PC-3 (cell line): ENCODE data around the gene MANBA. TPM values are rescaled to one million over a fixed set of nuclear protein-coding genes. Genes with fewer than 3 reads are reported as not detected.
"Not testable (repeated sequence)": the region's sequence is repeated elsewhere in the genome, so short reads cannot be mapped to it uniquely, and the experiment has no call there.

Experiments
- ATAC-seq: fragments of 200-7000 bp; cut with Tn5 transposase; 2 replicates; pipeline ENCODE4 v1.9.1; 2020; ENCODE audit warnings: mild to moderate bottlenecking, moderate library complexity
- BruUV-seq: library from RNA; stranded (reverse); fragments of 400-500 nt; replicated peaks from 2 replicates; lab custom pipeline; 2021; lab: Mats Ljungman, UMichigan
- CTCF ChIA-PET: fragments of 300-600 bp; sonication (Branson Sonifier 250); formaldehyde crosslinking; loops from one replicate; lab custom pipeline; 2022; ENCODE audit warnings: antibody characterized with exemption; lab: Charles Lee
- POLR2A ChIA-PET: fragments of 300-600 bp; sonication (Branson Sonifier 250); formaldehyde crosslinking; loops from one replicate; lab custom pipeline; 2022; ENCODE audit warnings: antibody characterized with exemption; ENCODE audit not compliant: unreplicated experiment; lab: Charles Lee
- DNase-seq: peaks from one replicate; pipeline ENCODE4 v3.0.0-alpha.2; 2015
- H2AFZ ChIP-seq: fragments of 300-600 bp; sonication (generic); 2 replicates; pipeline ENCODE4 v1.6.0; 2016; ENCODE audit warnings: antibody characterized with exemption, low read length
- H3F3A ChIP-seq: fragments of 300-600 bp; sonication (generic); one replicate; pipeline ENCODE4 v1.6.0; 2017; ENCODE audit warnings: antibody characterized with exemption, low read length, control low read depth, mild to moderate bottlenecking; ENCODE audit not compliant: unreplicated experiment
- H3K27ac ChIP-seq: fragments of 300-600 bp; sonication (generic); 2 replicates; pipeline ENCODE4 v1.5.1; 2016; ENCODE audit warnings: mild to moderate bottlenecking, low read length
- H3K27me3 ChIP-seq: fragments of 300-600 bp; sonication (generic); 2 replicates; pipeline ENCODE4 v1.6.1; 2016; ENCODE audit warnings: low read length, mixed read lengths
- H3K36me3 ChIP-seq: fragments of 300-600 bp; sonication (generic); 2 replicates; pipeline ENCODE4 v1.6.1; 2016; ENCODE audit warnings: low read depth, mixed run types, low read length, mixed read lengths
- H3K4me1 ChIP-seq: fragments of 300-600 bp; sonication (generic); 2 replicates; pipeline ENCODE4 v1.5.1; 2016; ENCODE audit warnings: low read length; ENCODE audit not compliant: insufficient read depth
- H3K4me2 ChIP-seq: fragments of 300-600 bp; sonication (generic); 2 replicates; pipeline ENCODE4 v1.6.0; 2016; ENCODE audit warnings: low read length
- H3K4me3 ChIP-seq: fragments of 300-600 bp; sonication (generic); 2 replicates; pipeline ENCODE4 v1.5.1; 2016; ENCODE audit warnings: mild to moderate bottlenecking, low read length, mixed read lengths
- H3K79me2 ChIP-seq: fragments of 300-600 bp; sonication (generic); 2 replicates; pipeline ENCODE4 v1.6.1; 2017; ENCODE audit warnings: low read length, mixed read lengths
- H3K9ac ChIP-seq: fragments of 300-600 bp; sonication (generic); 2 replicates; pipeline ENCODE4 v1.6.0; 2016; ENCODE audit warnings: mild to moderate bottlenecking, low read length
- H3K9me2 ChIP-seq: fragments of 300-600 bp; sonication (generic); replicated peaks from 2 replicates; pipeline ENCODE4 v1.6.1; 2016; ENCODE audit warnings: mixed run types, low read length, mixed read lengths
- H3K9me3 ChIP-seq: fragments of 300-600 bp; sonication (generic); 2 replicates; pipeline ENCODE4 v1.6.1; 2016; ENCODE audit warnings: low read length, mixed read lengths
- H4K20me1 ChIP-seq: fragments of 300-600 bp; sonication (generic); 2 replicates; pipeline ENCODE4 v1.6.1; 2016; ENCODE audit warnings: low read length, mixed read lengths
- EZH2 ChIP-seq: fragments of 300-600 bp; sonication (generic); IDR thresholded peaks from one replicate; pipeline ENCODE4 v1.6.1; 2017; ENCODE audit warnings: antibody characterized with exemption, mild to moderate bottlenecking, low read length; ENCODE audit not compliant: unreplicated experiment
- EZH2phosphoT487 ChIP-seq: fragments of 300-600 bp; sonication (generic); IDR thresholded peaks from 2 replicates; pipeline ENCODE4 v1.6.1; 2018; ENCODE audit warnings: mild to moderate bottlenecking, antibody characterized with exemption, low read length, borderline replicate concordance
- intact Hi-C: fragments of 100-400 bp; cut with micrococcal nuclease; formaldehyde crosslinking; loops from 2 replicates; pipeline ENCODE4 v1.9.0; 2023
- total RNA-seq: library from RNA; depleted of rRNA; stranded (reverse); fragments of >200 nt; gene quantifications from 2 replicates; pipeline ENCODE4 v1.2.3, GENCODE V29; 2014
- TF ChIP-seq, protein P1 (sequence below): fragments of 300-600 bp; sonication (generic); conservative IDR thresholded peaks from 2 replicates; pipeline ENCODE4 v1.5.1; 2017; ENCODE audit warnings: antibody characterized with exemption, low read depth, mild to moderate bottlenecking, low read length

MANBA gene
- total RNA-seq, 1 experiment from 2014 or later: 20.9 TPM

DNA sequence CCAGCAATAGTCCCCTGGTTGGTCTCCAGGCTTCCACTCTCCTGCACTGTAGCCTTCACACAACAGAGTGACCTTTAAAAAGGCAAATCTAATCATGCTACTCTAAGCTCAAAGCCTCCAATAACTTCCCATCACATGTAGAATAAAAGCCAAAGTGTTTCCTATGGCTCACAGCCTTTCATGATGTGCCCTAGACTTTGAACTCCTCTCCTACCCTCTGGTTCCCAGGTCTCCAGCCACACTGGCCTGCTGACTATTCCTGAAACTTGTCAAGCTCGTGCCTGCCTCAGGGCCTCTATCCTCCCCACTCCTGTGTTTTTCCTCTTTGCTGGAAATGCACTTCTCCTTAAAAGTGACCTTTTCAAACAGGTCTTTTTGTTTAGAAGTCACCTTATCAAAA lies 3.1 kb downstream of the MANBA start:
- ChIA-PET CTCF (no interaction called here), POLR2A (no interaction called here)
- H3K27me3 ChIP-seq: no peaks in the 10 kb centered on the region
- no peaks in the 10 kb centered on the region for H3K9me3 ChIP-seq
- no peak overlapping the region for H2AFZ ChIP-seq
- no peak overlapping the region for H3K4me3 ChIP-seq
- peaks cover 34% of the 10 kb centered on the region for H3K4me1 ChIP-seq
- no peak for ATAC-seq
- H3K27ac ChIP-seq: no peak overlapping the region
- H4K20me1 ChIP-seq: 0 out of 2 replicates have a peak, but pooled peaks cover 3% of the 10 kb centered on the region
- DNase-seq: no peak
- no peak for TF ChIP-seq EZH2
- TF ChIP-seq, protein P1, sequence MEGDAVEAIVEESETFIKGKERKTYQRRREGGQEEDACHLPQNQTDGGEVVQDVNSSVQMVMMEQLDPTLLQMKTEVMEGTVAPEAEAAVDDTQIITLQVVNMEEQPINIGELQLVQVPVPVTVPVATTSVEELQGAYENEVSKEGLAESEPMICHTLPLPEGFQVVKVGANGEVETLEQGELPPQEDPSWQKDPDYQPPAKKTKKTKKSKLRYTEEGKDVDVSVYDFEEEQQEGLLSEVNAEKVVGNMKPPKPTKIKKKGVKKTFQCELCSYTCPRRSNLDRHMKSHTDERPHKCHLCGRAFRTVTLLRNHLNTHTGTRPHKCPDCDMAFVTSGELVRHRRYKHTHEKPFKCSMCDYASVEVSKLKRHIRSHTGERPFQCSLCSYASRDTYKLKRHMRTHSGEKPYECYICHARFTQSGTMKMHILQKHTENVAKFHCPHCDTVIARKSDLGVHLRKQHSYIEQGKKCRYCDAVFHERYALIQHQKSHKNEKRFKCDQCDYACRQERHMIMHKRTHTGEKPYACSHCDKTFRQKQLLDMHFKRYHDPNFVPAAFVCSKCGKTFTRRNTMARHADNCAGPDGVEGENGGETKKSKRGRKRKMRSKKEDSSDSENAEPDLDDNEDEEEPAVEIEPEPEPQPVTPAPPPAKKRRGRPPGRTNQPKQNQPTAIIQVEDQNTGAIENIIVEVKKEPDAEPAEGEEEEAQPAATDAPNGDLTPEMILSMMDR: no peak
- TF ChIP-seq EZH2phosphoT487: no peak
- no peaks in the 10 kb centered on the region for H3K36me3 ChIP-seq
- no peaks in the 10 kb centered on the region for H3F3A ChIP-seq
- BruUV-seq: no TSS peak
- peaks cover 49% of the 10 kb centered on the region for H3K79me2 ChIP-seq
- intact Hi-C loops: loop anchor here (5.0 kb wide), 1 partner anchor 115 kb away; no protein-coding TSS in a partner anchor
- peak overlapping the region; percentile 99 for H3K4me2 ChIP-seq
- H3K9ac ChIP-seq: no peak overlapping the region
- no peaks in the 10 kb centered on the region for H3K9me2 ChIP-seq

DNA sequence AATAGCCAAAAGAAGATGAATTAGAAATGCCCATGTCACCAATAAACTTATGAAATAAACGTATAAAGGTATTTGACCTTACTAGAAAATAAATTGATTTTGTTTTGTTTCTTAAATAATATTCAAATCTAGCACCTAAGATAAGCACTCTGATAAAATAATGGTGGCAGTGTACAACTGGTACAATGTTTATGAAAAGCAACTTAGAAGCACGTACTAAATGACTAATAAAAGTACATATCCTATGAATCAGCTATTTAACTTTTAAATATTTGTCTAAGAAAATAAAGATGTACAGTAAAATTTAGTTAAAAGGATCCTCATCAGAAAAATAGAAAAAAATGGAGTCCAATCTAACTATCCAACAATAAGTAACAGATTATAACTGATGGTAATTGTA lies 6.7 kb downstream of the MANBA start:
- H3K4me1 ChIP-seq: peaks cover 24% of the 10 kb centered on the region
- H3K9ac ChIP-seq: no peak overlapping the region
- no peaks in the 10 kb centered on the region for H3K9me3 ChIP-seq
- peak overlapping the region; percentile 47 for H3K27ac ChIP-seq
- no peaks in the 10 kb centered on the region for H3F3A ChIP-seq
- no peak overlapping the region for H2AFZ ChIP-seq
- H3K9me2 ChIP-seq: no peaks in the 10 kb centered on the region
- DNase-seq: peak; percentile 47
- peaks cover 38% of the 10 kb centered on the region for H3K79me2 ChIP-seq
- no peaks in the 10 kb centered on the region for H3K27me3 ChIP-seq
- ATAC-seq: peak; percentile 80
- BruUV-seq: no TSS peak
- peak overlapping the region; percentile 35; the same call in 1 of the 2 replicates for H3K4me2 ChIP-seq
- POLR2A ChIA-PET: no interaction called here
- CTCF ChIA-PET: interaction anchor here (0.6 kb wide), 1 partner anchor 84 kb away, joined by 3 read pairs; no protein-coding TSS in a partner anchor
- H3K36me3 ChIP-seq: no peaks in the 10 kb centered on the region
- H3K4me3 ChIP-seq: no peak overlapping the region
- H4K20me1 ChIP-seq: no peaks in the 10 kb centered on the region
- intact Hi-C loops: no loop called here
- no peak for TF ChIP-seq EZH2
- TF ChIP-seq, protein P1: no peak
- TF ChIP-seq EZH2phosphoT487: no peak

DNA sequence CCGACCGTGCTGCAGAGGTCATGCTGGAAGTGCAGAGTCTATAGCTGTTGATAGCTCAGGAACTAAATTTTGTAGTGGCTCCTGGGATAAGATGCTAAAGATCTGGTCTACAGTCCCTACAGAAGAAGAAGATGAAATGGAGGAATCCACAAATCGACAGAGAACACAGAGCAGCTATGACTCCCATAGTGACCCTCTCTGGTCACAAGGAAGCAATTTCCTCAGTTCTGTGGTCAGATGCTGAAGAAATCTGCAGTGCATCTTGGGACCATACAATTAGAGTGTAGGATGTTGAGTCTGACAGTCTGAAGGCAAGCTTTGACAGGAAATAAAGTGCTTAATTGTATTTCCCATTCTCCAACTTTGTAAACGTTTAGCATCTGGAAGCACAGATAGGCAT lies 8.8 kb downstream of the MANBA start:
- ATAC-seq: no peak
- H3K4me3 ChIP-seq: no peak overlapping the region
- BruUV-seq: no TSS peak
- H3K9me3 ChIP-seq: no peaks in the 10 kb centered on the region
- peaks cover 17% of the 10 kb centered on the region for H3K79me2 ChIP-seq
- intact Hi-C loops: no loop called here
- H3F3A ChIP-seq: no peaks in the 10 kb centered on the region
- H4K20me1 ChIP-seq: no peaks in the 10 kb centered on the region
- TF ChIP-seq EZH2phosphoT487: no peak
- TF ChIP-seq, protein P1: no peak
- TF ChIP-seq EZH2: no peak
- no peaks in the 10 kb centered on the region for H3K36me3 ChIP-seq
- H3K9ac ChIP-seq: no peak overlapping the region
- H3K4me1 ChIP-seq: peaks cover 9% of the 10 kb centered on the region
- CTCF ChIA-PET: no interaction called here
- no peak for DNase-seq
- H3K4me2 ChIP-seq: no peak overlapping the region
- no peaks in the 10 kb centered on the region for H3K27me3 ChIP-seq
- POLR2A ChIA-PET: no interaction called here
- no peak overlapping the region for H2AFZ ChIP-seq
- no peaks in the 10 kb centered on the region for H3K9me2 ChIP-seq
- no peak overlapping the region for H3K27ac ChIP-seq

DNA sequence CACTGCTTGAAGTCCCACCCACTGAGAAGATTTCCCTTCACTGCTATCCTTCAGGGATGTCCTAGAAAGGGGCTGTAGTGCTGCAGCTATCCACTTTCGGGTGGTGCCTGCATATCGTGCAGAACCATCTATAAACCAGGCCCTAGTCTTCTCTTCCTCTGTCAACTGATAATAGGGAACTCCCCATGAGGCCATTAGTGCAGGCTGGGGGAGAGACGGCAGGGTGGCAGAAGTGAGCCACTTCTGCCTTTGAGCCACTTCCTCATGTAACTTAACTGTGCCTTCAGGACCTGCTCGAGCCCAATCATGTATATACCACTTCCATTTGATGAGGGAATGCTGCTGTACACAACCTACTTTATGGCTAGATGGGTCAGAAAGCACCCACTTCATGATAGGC lies 17.4 kb downstream of the MANBA start:
- intact Hi-C loops, H3K27ac ChIP-seq, ATAC-seq, H3K36me3 ChIP-seq, DNase-seq, H3K4me1 ChIP-seq, H3K79me2 ChIP-seq, BruUV-seq, H3K4me3 ChIP-seq, H3K27me3 ChIP-seq, CTCF ChIA-PET, H3K9me3 ChIP-seq, H3K9ac ChIP-seq, H4K20me1 ChIP-seq, H3K4me2 ChIP-seq, H2AFZ ChIP-seq, POLR2A ChIA-PET, H3F3A ChIP-seq, H3K9me2 ChIP-seq: not testable (repeated sequence)
